PFSK-1 (cell line): Measurements from ENCODE around the gene DCT.

Source experiments
- FOXP2 ChIP-seq: optimal IDR thresholded peaks from 2 replicates; pipeline ENCODE3; 2011; ENCODE audit warnings: borderline replicate concordance, control low read depth, inconsistent platforms; ENCODE audit not compliant: insufficient read depth; ENCODE audit errors: extremely low read length, extremely low read depth
- POLR2AphosphoS5 ChIP-seq: IDR thresholded peaks from 2 replicates; pipeline ENCODE4 v1.6.1; 2012; ENCODE audit warnings: low read depth, mild to moderate bottlenecking, control low read depth, low read length, moderate library complexity
- SIN3A ChIP-seq: IDR thresholded peaks from 2 replicates; pipeline ENCODE4 v1.6.1; 2012; ENCODE audit warnings: mild to moderate bottlenecking, low read length, moderate library complexity, borderline replicate concordance; ENCODE audit not compliant: insufficient read depth
- TAF1 ChIP-seq: IDR thresholded peaks from 2 replicates; pipeline ENCODE4 v1.6.1; 2012; ENCODE audit warnings: low read length, control low read depth, borderline replicate concordance; ENCODE audit not compliant: insufficient read depth
- TF ChIP-seq, protein P1 (sequence below), 2 experiments: IDR thresholded peaks; 2 replicates each; pipeline versions ENCODE4 v1.6.1 to v1.8.0; 2011 to 2012; ENCODE audit warnings: low read depth in 2 of 2, low read length in 2 of 2, control low read depth in 1 of 2, inconsistent platforms in 1 of 2, mild to moderate bottlenecking in 1 of 2, moderate library complexity in 1 of 2; ENCODE audit not compliant: insufficient read depth in 1 of 2

The DCT gene

DNA sequence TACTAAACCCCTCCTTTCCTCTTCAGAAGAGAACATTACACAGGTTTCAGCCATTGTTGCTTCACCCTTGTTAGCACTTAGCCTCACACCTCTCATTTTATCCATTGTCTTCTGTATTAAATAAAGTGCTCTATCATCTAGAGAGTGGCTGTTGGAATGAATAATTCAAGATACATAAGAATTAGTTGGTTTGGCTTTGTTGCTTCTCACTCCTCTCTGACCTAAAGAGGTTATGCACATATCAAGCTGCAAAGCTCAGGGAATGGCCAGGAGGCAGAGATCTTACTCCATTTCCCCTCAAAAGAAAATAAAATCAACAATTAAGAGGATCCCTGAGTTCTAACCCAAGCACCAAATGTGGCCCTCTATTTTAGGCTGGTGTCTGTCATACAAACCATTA is 79.7 kb downstream of the DCT start:
- no peak for TF ChIP-seq TAF1
- no peak for TF ChIP-seq FOXP2
- TF ChIP-seq SIN3A, result no peak
- TF ChIP-seq POLR2AphosphoS5, result no peak
- TF ChIP-seq, protein P1, sequence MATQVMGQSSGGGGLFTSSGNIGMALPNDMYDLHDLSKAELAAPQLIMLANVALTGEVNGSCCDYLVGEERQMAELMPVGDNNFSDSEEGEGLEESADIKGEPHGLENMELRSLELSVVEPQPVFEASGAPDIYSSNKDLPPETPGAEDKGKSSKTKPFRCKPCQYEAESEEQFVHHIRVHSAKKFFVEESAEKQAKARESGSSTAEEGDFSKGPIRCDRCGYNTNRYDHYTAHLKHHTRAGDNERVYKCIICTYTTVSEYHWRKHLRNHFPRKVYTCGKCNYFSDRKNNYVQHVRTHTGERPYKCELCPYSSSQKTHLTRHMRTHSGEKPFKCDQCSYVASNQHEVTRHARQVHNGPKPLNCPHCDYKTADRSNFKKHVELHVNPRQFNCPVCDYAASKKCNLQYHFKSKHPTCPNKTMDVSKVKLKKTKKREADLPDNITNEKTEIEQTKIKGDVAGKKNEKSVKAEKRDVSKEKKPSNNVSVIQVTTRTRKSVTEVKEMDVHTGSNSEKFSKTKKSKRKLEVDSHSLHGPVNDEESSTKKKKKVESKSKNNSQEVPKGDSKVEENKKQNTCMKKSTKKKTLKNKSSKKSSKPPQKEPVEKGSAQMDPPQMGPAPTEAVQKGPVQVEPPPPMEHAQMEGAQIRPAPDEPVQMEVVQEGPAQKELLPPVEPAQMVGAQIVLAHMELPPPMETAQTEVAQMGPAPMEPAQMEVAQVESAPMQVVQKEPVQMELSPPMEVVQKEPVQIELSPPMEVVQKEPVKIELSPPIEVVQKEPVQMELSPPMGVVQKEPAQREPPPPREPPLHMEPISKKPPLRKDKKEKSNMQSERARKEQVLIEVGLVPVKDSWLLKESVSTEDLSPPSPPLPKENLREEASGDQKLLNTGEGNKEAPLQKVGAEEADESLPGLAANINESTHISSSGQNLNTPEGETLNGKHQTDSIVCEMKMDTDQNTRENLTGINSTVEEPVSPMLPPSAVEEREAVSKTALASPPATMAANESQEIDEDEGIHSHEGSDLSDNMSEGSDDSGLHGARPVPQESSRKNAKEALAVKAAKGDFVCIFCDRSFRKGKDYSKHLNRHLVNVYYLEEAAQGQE (IDR thresholded peaks at IDR 0.05; ENCODE audit: insufficient read depth in 1 of 2, low read depth in 2 of 2, low read length in 2 of 2), result no peak

DNA sequence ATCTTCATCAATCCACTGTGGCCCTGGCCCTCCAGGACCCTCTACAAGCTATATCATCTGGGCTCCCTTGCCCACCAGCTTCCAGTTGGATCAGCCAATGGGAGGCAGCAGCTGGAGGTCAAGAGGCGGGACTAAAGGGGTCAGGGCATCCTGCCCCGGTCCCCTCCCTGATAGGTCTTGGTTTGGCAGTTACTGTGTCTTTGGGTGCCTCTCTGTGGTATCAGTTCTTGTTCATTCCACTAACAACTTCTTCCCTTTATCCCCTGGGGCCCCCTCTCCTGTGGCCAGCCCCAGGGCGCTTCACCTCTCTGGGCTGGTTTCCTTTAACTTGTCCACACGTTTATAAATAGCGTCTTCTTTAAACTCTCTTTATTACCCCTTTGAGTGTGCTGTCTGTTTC is 83.6 kb downstream of the DCT start:
- no peak for TF ChIP-seq SIN3A
- TF ChIP-seq POLR2AphosphoS5, result no peak
- TF ChIP-seq, protein P1 (IDR thresholded peaks at IDR 0.05; ENCODE audit: insufficient read depth in 1 of 2, low read depth in 2 of 2, low read length in 2 of 2), result no peak
- TF ChIP-seq TAF1, result no peak
- TF ChIP-seq FOXP2, result no peak

DNA sequence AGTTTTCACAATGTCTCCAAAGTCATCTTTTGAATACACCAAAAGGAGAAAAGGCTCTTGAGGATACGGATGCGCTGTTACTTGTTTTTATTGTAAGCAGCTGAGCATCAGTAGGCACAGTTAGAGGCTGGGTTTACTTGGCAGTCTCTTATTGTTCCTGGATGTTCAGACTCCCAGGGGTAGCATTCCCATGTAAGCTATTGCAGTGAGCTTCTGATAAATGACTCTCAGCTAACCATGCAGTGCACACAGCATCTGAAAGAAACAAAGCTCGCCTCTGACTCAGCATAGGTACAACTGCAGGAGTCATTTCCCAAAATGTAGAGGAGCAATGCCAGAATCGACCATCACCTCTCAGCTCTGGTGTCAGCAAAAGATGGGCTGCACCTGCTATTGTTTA is 84.8 kb downstream of the DCT start:
- TF ChIP-seq SIN3A (no peak), FOXP2 (no peak), POLR2AphosphoS5 (no peak), TAF1 (no peak)
- TF ChIP-seq, protein P1 (IDR thresholded peaks at IDR 0.05; ENCODE audit: insufficient read depth in 1 of 2, low read depth in 2 of 2, low read length in 2 of 2), result no peak

DNA sequence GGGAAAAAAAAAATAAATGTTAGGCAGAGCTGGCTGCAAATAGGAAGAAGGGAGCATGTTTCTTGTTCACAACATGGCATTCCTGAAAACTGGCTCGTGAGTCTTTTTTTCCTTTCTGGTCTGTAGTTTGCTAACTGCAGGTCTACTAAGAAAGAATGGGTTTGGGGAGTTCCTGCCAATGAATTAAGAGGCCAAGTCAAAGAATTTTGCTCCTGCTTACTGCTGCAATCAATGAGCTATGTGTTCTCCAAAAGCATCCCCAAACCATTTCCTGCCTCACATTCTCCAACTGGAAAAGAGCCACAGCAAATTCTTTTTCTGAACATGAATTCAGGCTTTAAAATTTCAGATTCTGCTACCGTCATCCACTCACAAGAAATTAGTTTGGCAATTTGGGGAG is 88.6 kb downstream of the DCT start:
- TF ChIP-seq TAF1, result no peak
- no peak for TF ChIP-seq SIN3A
- TF ChIP-seq, protein P1 (IDR thresholded peaks at IDR 0.05; ENCODE audit: insufficient read depth in 1 of 2, low read depth in 2 of 2, low read length in 2 of 2), result no peak
- no peak for TF ChIP-seq FOXP2
- no peak for TF ChIP-seq POLR2AphosphoS5
